ENCODE results near the gene NDUFAB1.
"Not testable (repeated sequence)": the region's sequence is repeated elsewhere in the genome, so short reads cannot be mapped to it uniquely, and the experiment has no call there.

The NDUFAB1 gene

GRCh38 chr16:23549938-23550337 lies 46.2 kb downstream of the NDUFAB1 start:
- no peak for DNase-seq

- DNase-seq = no peak
These were observed 51.7 kb downstream of the NDUFAB1 start for GRCh38 chr16:23544436-23544835.

DNA sequence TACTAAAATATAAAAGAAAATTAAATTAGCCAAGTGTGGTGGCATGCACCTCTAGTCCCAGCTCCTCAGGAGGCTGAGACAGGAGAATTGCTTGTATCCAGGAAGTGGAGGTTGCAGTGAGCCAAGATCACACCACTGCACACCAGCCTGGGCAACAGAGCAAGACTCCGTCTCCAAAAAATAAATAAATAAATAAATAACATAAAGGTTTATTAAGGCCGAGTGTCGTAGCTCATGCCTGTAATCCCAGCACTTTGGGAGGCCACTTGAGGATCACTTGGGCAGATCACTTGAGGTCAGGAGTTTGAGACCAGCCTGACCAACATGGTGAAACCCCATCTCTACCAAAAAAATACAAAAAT lies 55.3 kb downstream of the NDUFAB1 start:
- DNase-seq = not testable (repeated sequence)

DNA sequence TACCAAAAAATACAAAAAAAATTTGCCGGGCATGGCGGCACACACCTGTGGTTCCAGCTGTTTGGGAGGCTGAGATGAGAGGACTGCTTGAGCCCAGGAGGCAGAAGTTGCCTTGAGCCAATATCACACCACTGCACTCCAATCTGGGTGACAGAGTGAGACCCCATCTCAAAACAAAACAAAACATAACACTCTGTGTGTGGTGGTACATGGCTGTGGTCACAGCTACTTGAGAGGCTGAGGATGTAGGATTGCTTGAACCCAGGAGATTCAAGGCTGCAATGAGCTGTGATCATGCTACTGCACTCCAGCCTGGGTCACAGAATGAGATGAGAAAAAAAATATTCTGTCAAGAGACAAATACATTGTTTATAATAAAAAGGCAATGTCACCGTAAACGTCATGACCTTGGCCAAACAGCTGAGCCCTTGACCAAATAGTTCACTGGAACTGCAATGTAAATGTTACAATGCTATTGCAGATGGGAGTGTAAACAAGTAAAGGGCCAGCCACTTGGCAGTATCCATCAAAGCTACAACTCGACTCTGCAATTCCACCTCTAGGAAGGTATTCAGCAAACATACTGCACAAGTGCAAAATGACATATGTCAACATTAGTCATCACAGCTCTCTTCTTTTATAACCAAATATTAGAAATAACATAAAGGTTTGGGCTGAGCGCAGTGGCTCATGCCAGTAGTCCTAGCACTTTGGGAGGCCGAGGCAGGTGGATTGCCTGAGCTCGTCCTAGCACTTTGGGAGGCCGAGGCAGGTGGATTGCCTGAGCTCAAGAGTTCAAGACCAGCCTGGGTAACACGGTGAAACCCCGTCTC lies 55.9 kb downstream of the NDUFAB1 start:
- no peak for DNase-seq

GRCh38 chr16:23538919-23539278 lies 57.2 kb downstream of the NDUFAB1 start:
- no peak for DNase-seq

DNA sequence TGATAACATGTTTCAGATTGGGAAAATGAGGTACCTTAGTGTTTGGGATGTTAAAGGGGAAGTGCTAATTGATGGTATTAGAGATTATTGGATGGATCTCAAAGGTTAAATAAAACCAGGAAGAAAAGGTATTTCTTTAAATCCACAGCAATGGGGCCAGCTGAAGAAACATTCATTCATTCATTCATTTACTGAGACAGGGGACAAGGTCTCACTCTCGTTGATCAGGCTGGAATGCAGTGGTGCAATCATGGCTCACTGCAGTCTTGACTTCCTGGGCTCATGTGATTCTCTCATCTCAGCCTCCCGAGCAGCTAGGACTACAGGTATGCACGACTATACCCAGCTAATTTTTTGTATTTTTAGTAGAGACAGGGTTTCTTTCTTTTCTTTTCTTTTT lies 58.7 kb downstream of the NDUFAB1 start:
- DNase-seq = no peak

- DNase-seq = no peak
These were observed 60.2 kb downstream of the NDUFAB1 start for GRCh38 chr16:23535901-23536300.

DNA sequence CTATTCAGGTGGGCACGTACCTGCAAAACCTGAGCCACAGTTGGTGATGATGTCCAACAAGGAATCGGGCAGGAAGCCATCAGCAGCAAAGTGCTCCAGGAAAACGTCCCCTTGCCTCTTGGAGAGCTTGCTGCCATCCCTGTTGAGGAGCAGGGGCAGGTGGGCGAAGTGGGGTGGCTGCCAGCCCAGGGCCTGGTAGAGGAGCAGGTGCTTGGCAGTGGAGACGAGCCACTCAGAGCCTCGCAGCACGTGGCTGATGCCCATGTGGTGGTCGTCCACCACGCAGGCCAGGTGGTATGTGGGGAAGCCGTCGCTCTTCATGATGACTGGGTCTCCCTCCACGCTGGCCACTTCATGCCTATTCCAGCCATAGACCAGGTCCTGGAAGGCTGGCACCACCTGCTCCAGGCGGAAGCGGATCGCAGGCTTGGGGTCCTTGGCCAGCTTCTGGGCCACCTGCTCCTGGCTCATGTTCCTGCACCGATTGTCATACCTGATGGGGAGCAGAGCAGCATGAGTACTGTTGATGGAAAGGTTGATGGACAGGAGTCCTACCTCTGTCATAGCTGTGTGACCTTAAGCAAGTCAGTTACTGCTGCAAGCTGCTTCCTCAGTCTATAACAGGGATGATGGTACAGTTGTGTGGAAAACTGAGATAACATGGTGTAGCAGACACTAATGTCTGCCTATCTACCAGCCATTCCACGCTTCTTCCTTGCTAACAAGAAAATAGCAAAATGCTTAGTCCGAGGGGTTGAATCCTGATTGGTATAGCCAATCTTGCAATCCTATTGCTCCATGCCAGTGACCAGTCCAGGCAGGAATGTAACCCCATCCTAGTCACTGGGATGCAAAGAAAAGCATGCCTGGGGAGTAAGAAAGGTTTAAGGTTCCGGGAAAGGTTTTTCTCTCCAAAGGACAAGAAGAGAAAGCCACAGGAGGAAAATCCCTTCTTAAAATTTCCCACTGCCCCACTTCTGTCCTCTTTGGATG lies 61.0 kb downstream of the NDUFAB1 start:
- DNase-seq = no peak

- no peak for DNase-seq
These were observed 63.7 kb downstream of the NDUFAB1 start for GRCh38 chr16:23532448-23532847.

All from suppressor macrophage treated with lipopolysaccharide for 1 hour (primary cell).